H7 (cell line): ENCODE measurements around the gene BBS12. TPM values are rescaled to one million over a fixed set of nuclear protein-coding genes. Genes with fewer than 3 reads are reported as not detected.

Source experiments
- DNase-seq: peaks from one replicate; pipeline ENCODE4 v3.0.0; 2012
- H3K27me3 ChIP-seq: 2 replicates; pipeline ENCODE4 v1.6.0; 2011; ENCODE audit warnings: mild to moderate bottlenecking, low read length; ENCODE audit not compliant: control insufficient read depth, insufficient read depth
- H3K36me3 ChIP-seq: replicated peaks from 2 replicates; pipeline ENCODE4 v1.5.1; 2011; ENCODE audit warnings: low read length; ENCODE audit not compliant: control insufficient read depth, insufficient read depth
- H3K4me3 ChIP-seq: 2 replicates; pipeline ENCODE4 v1.5.1; 2011; ENCODE audit warnings: low read depth, mild to moderate bottlenecking, control low read depth, low read length, moderate library complexity; ENCODE audit not compliant: insufficient read depth
- total RNA-seq: library from RNA; depleted of rRNA; stranded (reverse); fragments of >200 nt; shearing (Covaris generic); gene quantifications from 2 replicates; pipeline ENCODE4 v1.2.3, GENCODE V29; 2014

Gene BBS12
- total RNA-seq, 1 experiment from 2014 or later = 2.3 TPM

GRCh38 chr4:122705547-122706117, 26.9 kb upstream of the BBS12 start:
- Histone ChIP-seq H3K36me3 (no peaks in the 10 kb centered on the region), H3K27me3 (no peaks in the 10 kb centered on the region), H3K4me3 (no peak overlapping the region)
- no peak for DNase-seq

- no peak for DNase-seq
- no peak overlapping the region for H3K4me3 ChIP-seq
- no peaks in the 10 kb centered on the region for H3K27me3 ChIP-seq
- no peaks in the 10 kb centered on the region for H3K36me3 ChIP-seq
These were observed 26.0 kb upstream of the BBS12 start for GRCh38 chr4:122706511-122706910.

GRCh38 chr4:122707497-122707896, 25.0 kb upstream of the BBS12 start:
- Histone ChIP-seq H3K36me3 (no peaks in the 10 kb centered on the region), H3K4me3 (no peak overlapping the region), H3K27me3 (no peaks in the 10 kb centered on the region)
- no peak for DNase-seq

GRCh38 chr4:122709236-122709635, 23.3 kb upstream of the BBS12 start:
- H3K36me3 ChIP-seq = no peaks in the 10 kb centered on the region

GRCh38 chr4:122710434-122711308, 21.8 kb upstream of the BBS12 start:
- DNase-seq = no peak
- H3K36me3 ChIP-seq = no peaks in the 10 kb centered on the region
- H3K4me3 ChIP-seq = no peak overlapping the region
- H3K27me3 ChIP-seq = no peaks in the 10 kb centered on the region

More at GRCh38 chr4:122709236-122709635, 23.3 kb upstream of the BBS12 start:
- Histone ChIP-seq H3K4me3 (no peak overlapping the region), H3K27me3 (no peaks in the 10 kb centered on the region)
- DNase-seq = no peak

- DNase-seq = no peak
- Histone ChIP-seq H3K36me3 (no peaks in the 10 kb centered on the region), H3K4me3 (no peak overlapping the region), H3K27me3 (no peaks in the 10 kb centered on the region)
These were observed 20.6 kb upstream of the BBS12 start for GRCh38 chr4:122711919-122712318.

GRCh38 chr4:122712782-122713181, 19.7 kb upstream of the BBS12 start:
- DNase-seq = no peak
- H3K27me3 ChIP-seq = no peaks in the 10 kb centered on the region
- H3K4me3 ChIP-seq = no peak overlapping the region
- H3K36me3 ChIP-seq = no peaks in the 10 kb centered on the region

- Histone ChIP-seq H3K4me3 (no peak overlapping the region), H3K36me3 (no peaks in the 10 kb centered on the region), H3K27me3 (no peaks in the 10 kb centered on the region)
- no peak for DNase-seq
These were observed 17.3 kb upstream of the BBS12 start for GRCh38 chr4:122715221-122715620.

GRCh38 chr4:122716825-122717448, 15.6 kb upstream of the BBS12 start:
- peak; percentile 68 for DNase-seq
- Histone ChIP-seq H3K4me3 (no peak overlapping the region), H3K36me3 (no peaks in the 10 kb centered on the region), H3K27me3 (no peaks in the 10 kb centered on the region)

- Histone ChIP-seq H3K36me3 (no peaks in the 10 kb centered on the region), H3K27me3 (no peaks in the 10 kb centered on the region), H3K4me3 (no peak overlapping the region)
- DNase-seq = no peak
These were observed 14.2 kb upstream of the BBS12 start for GRCh38 chr4:122718281-122718680.

GRCh38 chr4:122722256-122722655, 10.2 kb upstream of the BBS12 start:
- DNase-seq = no peak
- no peak overlapping the region for H3K4me3 ChIP-seq
- H3K36me3 ChIP-seq = no peaks in the 10 kb centered on the region
- no peaks in the 10 kb centered on the region for H3K27me3 ChIP-seq

- H3K27me3 ChIP-seq = no peaks in the 10 kb centered on the region
- H3K36me3 ChIP-seq = no peaks in the 10 kb centered on the region
- H3K4me3 ChIP-seq = no peak overlapping the region
- DNase-seq = no peak
These were observed 3.6 kb upstream of the BBS12 start for GRCh38 chr4:122728856-122729255.

- Histone ChIP-seq H3K27me3 (no peaks in the 10 kb centered on the region), H3K4me3 (no peak overlapping the region), H3K36me3 (no peaks in the 10 kb centered on the region)
- DNase-seq = no peak
These were observed 828 bp upstream of the BBS12 start for GRCh38 chr4:122731676-122732075.

- Histone ChIP-seq H3K36me3 (no peaks in the 10 kb centered on the region), H3K27me3 (no peaks in the 10 kb centered on the region), H3K4me3 (no peak overlapping the region)
- no peak for DNase-seq
These were observed 1.2 kb downstream of the BBS12 start for GRCh38 chr4:122733787-122734120.

GRCh38 chr4:122739174-122739573, 6.7 kb downstream of the BBS12 start:
- H3K4me3 ChIP-seq = no peak overlapping the region
- no peaks in the 10 kb centered on the region for H3K36me3 ChIP-seq
- no peak for DNase-seq
- H3K27me3 ChIP-seq = no peaks in the 10 kb centered on the region
